GM21447 (cell line): ENCODE measurements around the gene NBEAL2.

Experiments
- ATAC-seq: cut with Tn5 transposase; IDR thresholded peaks from one replicate; pipeline ENCODE4 v1.9.1; 2021; ENCODE audit not compliant: unreplicated experiment

NBEAL2 gene

GRCh38 chr3:46986782-46987310 is 7.4 kb downstream of the NBEAL2 start:
- no peak for ATAC-seq

GRCh38 chr3:46987319-46987742 is 7.9 kb downstream of the NBEAL2 start:
- no peak for ATAC-seq

GRCh38 chr3:46987743-46988401 is 8.4 kb downstream of the NBEAL2 start:
- peak; percentile 73 for ATAC-seq

GRCh38 chr3:46988616-46989015 is 9.2 kb downstream of the NBEAL2 start:
- no peak for ATAC-seq

- ATAC-seq: no peak
Measured at GRCh38 chr3:46989146-46989810, 9.8 kb downstream of the NBEAL2 start.

GRCh38 chr3:46990573-46991374 is 11.3 kb downstream of the NBEAL2 start:
- ATAC-seq: peak; percentile 44

- no peak for ATAC-seq
Measured at GRCh38 chr3:46991406-46992165, 12.1 kb downstream of the NBEAL2 start.

- no peak for ATAC-seq
Measured at GRCh38 chr3:46992231-46992630, 12.8 kb downstream of the NBEAL2 start.

GRCh38 chr3:46993292-46993691 is 13.8 kb downstream of the NBEAL2 start:
- ATAC-seq: no peak

- ATAC-seq: no peak
Measured at GRCh38 chr3:46993986-46994385, 14.5 kb downstream of the NBEAL2 start.

GRCh38 chr3:46994801-46995731 is 15.6 kb downstream of the NBEAL2 start:
- no peak for ATAC-seq

- ATAC-seq: no peak
Measured at GRCh38 chr3:46995901-46996562, 16.6 kb downstream of the NBEAL2 start.

GRCh38 chr3:46996689-46997452 is 17.4 kb downstream of the NBEAL2 start:
- ATAC-seq: no peak

GRCh38 chr3:46997453-46998091 is 18.1 kb downstream of the NBEAL2 start:
- no peak for ATAC-seq

GRCh38 chr3:46998121-46998851 is 18.8 kb downstream of the NBEAL2 start:
- no peak for ATAC-seq

- no peak for ATAC-seq
Measured at GRCh38 chr3:46998852-46999515, 19.5 kb downstream of the NBEAL2 start.
